ENCODE results near the gene KISS1R. TPM values are rescaled to one million over a fixed set of nuclear protein-coding genes. Genes with fewer than 3 reads are reported as not detected.

The KISS1R gene
- polyA plus RNA-seq, 4 donors = 0.25 to 0.55 TPM; not detected in 2

DNA sequence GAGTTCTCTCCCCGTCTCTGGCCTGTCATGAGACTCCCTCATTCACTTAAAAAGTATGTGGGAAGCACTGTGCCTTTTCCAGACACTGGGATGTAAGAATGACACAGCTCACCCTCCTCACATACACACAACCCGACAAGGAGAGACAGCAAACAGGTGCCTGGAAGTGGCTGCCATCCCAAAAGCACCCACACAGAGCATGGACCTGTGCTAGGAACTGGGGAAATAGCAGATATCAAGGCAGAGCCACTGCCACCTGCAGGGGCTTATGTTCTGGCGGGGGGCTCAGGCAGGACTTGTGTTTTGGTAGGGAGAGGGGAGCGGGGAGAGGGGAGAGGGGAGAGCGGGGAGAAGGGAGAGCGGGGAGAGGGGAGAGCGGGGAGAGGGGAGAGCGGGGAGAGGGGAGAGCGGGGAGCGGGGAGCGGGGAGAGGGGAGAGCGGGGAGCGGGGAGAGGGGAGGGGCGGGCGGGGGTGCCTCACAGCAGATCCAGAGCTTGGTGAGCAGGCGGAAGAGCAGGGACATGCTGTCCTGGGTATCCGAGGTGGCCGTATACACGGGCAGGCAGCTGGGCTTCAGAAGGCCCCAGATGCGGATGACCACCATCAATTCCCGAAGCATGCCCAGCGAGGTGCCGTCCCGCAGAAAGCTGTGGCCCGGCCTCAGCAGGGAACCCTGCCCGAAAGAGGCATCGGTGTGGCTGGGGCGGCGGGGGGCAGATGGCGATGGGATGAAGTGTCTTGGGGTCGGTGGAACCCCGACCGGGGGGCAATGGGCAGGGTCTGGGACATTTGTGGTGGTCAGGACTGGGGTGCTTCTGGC, 45.5 kb upstream of the KISS1R start:
- no peaks in the 10 kb centered on the region for H3K27me3 ChIP-seq (ENCODE audit: control insufficient read depth in 3 of 3, insufficient read depth in 3 of 3, low read length in 3 of 3)
- H3K27ac ChIP-seq (ENCODE audit: low read depth in 1 of 3, low read length in 2 of 3) = peak overlapping the region in 2 of 3 donors; percentile 38 to 71
- no peak for FAIRE-seq
- peaks cover 0 to 3% (median 0%) of the 10 kb centered on the region in 3 donors for H3K4me1 ChIP-seq (ENCODE audit: control insufficient read depth in 3 of 3, insufficient read depth in 2 of 3, low read depth in 1 of 3, low read length in 2 of 3)
- H3K9me3 ChIP-seq (ENCODE audit: control insufficient read depth in 2 of 2, insufficient read depth in 1 of 2, low read depth in 1 of 2, low read length in 1 of 2) = peaks cover 0 to 2% of the 10 kb centered on the region in 2 donors
- 70 to 92% (median 77%) methylated on average over 19 to 24 of the region's 33 CpGs for WGBS, 3 donors
- H3K36me3 ChIP-seq (ENCODE audit: control insufficient read depth in 3 of 3, insufficient read depth in 2 of 3, low read depth in 1 of 3, low read length in 3 of 3) = peaks cover 0 to 90% (median 9%) of the 10 kb centered on the region in 3 donors
- H3K4me3 ChIP-seq (ENCODE audit: low read depth in 1 of 3, low read length in 3 of 3) = peak overlapping the region in 1 of 3 donors; percentile 37
- peak in 1 of 2 donors; percentile 38 for DNase-seq

DNA sequence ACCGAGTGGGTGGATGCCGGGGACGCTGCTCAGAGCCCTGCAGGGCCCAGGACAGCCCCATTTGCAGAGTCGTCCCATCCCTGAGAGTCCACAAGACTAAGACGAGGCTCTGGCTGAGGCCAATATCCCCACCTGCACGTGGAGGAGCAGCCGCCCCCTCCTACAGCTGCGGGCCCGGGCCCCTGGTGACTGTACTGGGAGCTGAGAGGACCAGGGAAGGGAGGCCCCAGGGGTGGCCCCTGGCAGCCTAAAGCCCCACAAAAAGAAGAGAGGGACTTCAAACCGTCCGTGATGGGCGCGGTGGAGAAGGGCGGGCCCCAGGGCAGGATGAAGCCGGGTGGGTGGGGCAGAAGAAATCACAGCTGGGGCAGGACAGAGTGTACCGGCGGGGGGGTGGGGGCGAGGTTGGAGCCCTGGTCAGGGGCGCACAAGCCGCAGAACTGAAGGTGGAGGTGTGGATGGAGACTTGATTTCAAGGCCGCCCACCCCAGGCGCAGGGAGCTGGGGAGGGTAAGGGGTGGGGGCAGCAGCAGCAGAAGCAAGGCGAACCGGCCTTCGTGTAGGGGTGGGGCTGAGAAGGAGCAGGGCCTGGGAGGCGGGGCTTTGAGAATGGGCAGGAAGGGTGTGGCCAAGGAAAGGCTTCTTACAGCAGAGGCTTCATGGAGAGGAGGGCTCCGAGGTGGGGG, 44.7 kb upstream of the KISS1R start:
- peak; percentile 79 to 80 for DNase-seq
- Histone ChIP-seq H3K4me1 (ENCODE audit: control insufficient read depth in 3 of 3, insufficient read depth in 2 of 3, low read depth in 1 of 3, low read length in 2 of 3) (peaks cover 0 to 3% (median 0%) of the 10 kb centered on the region in 3 donors), H3K9me3 (ENCODE audit: control insufficient read depth in 2 of 2, insufficient read depth in 1 of 2, low read depth in 1 of 2, low read length in 1 of 2) (peaks cover 0 to 2% of the 10 kb centered on the region in 2 donors), H3K27ac (ENCODE audit: low read depth in 1 of 3, low read length in 2 of 3) (peak overlapping the region in 2 of 3 donors; percentile 38 to 71), H3K4me3 (ENCODE audit: low read depth in 1 of 3, low read length in 3 of 3) (peak overlapping the region in 1 of 3 donors; percentile 37), H3K36me3 (ENCODE audit: control insufficient read depth in 3 of 3, insufficient read depth in 2 of 3, low read depth in 1 of 3, low read length in 3 of 3) (peaks cover 4 to 90% (median 9%) of the 10 kb centered on the region in 3 donors), H3K27me3 (ENCODE audit: control insufficient read depth in 3 of 3, insufficient read depth in 3 of 3, low read length in 3 of 3) (no peaks in the 10 kb centered on the region)
- WGBS, 3 donors = 27 to 53% (median 33%) methylated on average over 26 to 27 of the region's 27 CpGs
- no peak for FAIRE-seq

- FAIRE-seq (no peak), DNase-seq (peak; percentile 47 to 64)
- Histone ChIP-seq H3K36me3 (ENCODE audit: control insufficient read depth in 3 of 3, insufficient read depth in 2 of 3, low read depth in 1 of 3, low read length in 3 of 3) (peaks cover 4 to 84% (median 8%) of the 10 kb centered on the region in 3 donors), H3K9me3 (ENCODE audit: control insufficient read depth in 2 of 2, insufficient read depth in 1 of 2, low read depth in 1 of 2, low read length in 1 of 2) (no peaks in the 10 kb centered on the region), H3K27me3 (ENCODE audit: control insufficient read depth in 3 of 3, insufficient read depth in 3 of 3, low read length in 3 of 3) (no peaks in the 10 kb centered on the region), H3K4me3 (ENCODE audit: low read depth in 1 of 3, low read length in 3 of 3) (no peak overlapping the region), H3K4me1 (ENCODE audit: control insufficient read depth in 3 of 3, insufficient read depth in 2 of 3, low read depth in 1 of 3, low read length in 2 of 3) (peaks cover 0 to 3% (median 0%) of the 10 kb centered on the region in 3 donors), H3K27ac (ENCODE audit: low read depth in 1 of 3, low read length in 2 of 3) (no peak overlapping the region)
- WGBS, 3 donors = 68 to 77% (median 73%) methylated on average over 8 to 10 of the region's 13 CpGs
Measured at GRCh38 chr19:873084-873483, 44.0 kb upstream of the KISS1R start.

- Histone ChIP-seq H3K27ac (ENCODE audit: low read depth in 1 of 3, low read length in 2 of 3) (no peak overlapping the region), H3K36me3 (ENCODE audit: control insufficient read depth in 3 of 3, insufficient read depth in 2 of 3, low read depth in 1 of 3, low read length in 3 of 3) (peaks cover 4 to 82% (median 6%) of the 10 kb centered on the region in 3 donors), H3K27me3 (ENCODE audit: control insufficient read depth in 3 of 3, insufficient read depth in 3 of 3, low read length in 3 of 3) (no peaks in the 10 kb centered on the region), H3K9me3 (ENCODE audit: control insufficient read depth in 2 of 2, insufficient read depth in 1 of 2, low read depth in 1 of 2, low read length in 1 of 2) (no peaks in the 10 kb centered on the region), H3K4me1 (ENCODE audit: control insufficient read depth in 3 of 3, insufficient read depth in 2 of 3, low read depth in 1 of 3, low read length in 2 of 3) (peaks cover 0 to 3% (median 0%) of the 10 kb centered on the region in 3 donors), H3K4me3 (ENCODE audit: low read depth in 1 of 3, low read length in 3 of 3) (no peak overlapping the region)
- whole genome bisulfite sequencing, 3 donors = 93 to 96% (median 95%) methylated on average over 19 to 22 of the region's 22 CpGs
- no peak for FAIRE-seq
- no peak for DNase-seq
Measured at GRCh38 chr19:873561-874041, 43.5 kb upstream of the KISS1R start.

DNA sequence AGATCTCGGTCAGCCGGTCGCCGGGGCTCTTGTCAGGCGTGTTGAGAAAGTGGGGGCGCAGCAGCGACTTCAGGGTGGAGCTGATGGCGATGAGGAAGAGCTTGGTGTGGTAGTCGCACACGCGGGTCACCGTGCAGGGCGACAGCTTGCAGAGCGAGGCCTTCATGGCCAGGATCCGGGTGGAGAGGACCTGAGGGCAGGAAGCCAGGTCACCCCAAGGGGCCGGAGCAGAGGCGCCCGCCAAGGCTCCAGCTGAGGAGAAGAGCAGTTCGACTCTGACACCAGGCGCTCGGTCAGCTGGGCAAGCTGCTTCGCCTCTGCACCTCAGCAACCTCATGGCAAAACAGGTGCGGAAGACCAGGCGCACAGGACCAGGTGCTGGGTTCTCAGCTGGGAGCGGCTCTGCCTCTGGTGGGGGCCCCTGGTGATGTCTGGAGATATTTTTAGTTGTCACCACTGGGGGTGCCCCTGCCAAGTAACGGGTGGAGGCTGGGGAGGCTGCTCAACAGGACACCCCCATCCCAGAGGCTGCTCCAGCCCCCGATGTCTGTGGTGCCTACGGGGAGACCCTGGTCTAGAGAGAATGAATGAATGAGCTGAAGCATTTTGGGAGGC, 41.8 kb upstream of the KISS1R start:
- 94 to 96% (median 96%) methylated on average over 28 of the region's 28 CpGs for WGBS, 3 donors
- peaks cover 0 to 3% (median 0%) of the 10 kb centered on the region in 3 donors for H3K4me1 ChIP-seq (ENCODE audit: control insufficient read depth in 3 of 3, insufficient read depth in 2 of 3, low read depth in 1 of 3, low read length in 2 of 3)

GRCh38 chr19:876089-876488, 41.0 kb upstream of the KISS1R start:
- WGBS, 3 donors = 77 to 83% (median 82%) methylated on average over 18 of the region's 18 CpGs
- FAIRE-seq (no peak), DNase-seq (no peak)
- Histone ChIP-seq H3K4me1 (ENCODE audit: control insufficient read depth in 3 of 3, insufficient read depth in 2 of 3, low read depth in 1 of 3, low read length in 2 of 3) (peaks cover 0 to 3% (median 0%) of the 10 kb centered on the region in 3 donors), H3K4me3 (ENCODE audit: low read depth in 1 of 3, low read length in 3 of 3) (no peak overlapping the region), H3K36me3 (ENCODE audit: control insufficient read depth in 3 of 3, insufficient read depth in 2 of 3, low read depth in 1 of 3, low read length in 3 of 3) (peaks cover 6 to 79% (median 7%) of the 10 kb centered on the region in 3 donors), H3K27ac (ENCODE audit: low read depth in 1 of 3, low read length in 2 of 3) (no peak overlapping the region), H3K27me3 (ENCODE audit: control insufficient read depth in 3 of 3, insufficient read depth in 3 of 3, low read length in 3 of 3) (no peaks in the 10 kb centered on the region), H3K9me3 (ENCODE audit: control insufficient read depth in 2 of 2, insufficient read depth in 1 of 2, low read depth in 1 of 2, low read length in 1 of 2) (no peaks in the 10 kb centered on the region)

More for the DNA sequence above, 41.8 kb upstream of the KISS1R start:
- peaks cover 4 to 79% (median 6%) of the 10 kb centered on the region in 3 donors for H3K36me3 ChIP-seq (ENCODE audit: control insufficient read depth in 3 of 3, insufficient read depth in 2 of 3, low read depth in 1 of 3, low read length in 3 of 3)
- no peaks in the 10 kb centered on the region for H3K27me3 ChIP-seq (ENCODE audit: control insufficient read depth in 3 of 3, insufficient read depth in 3 of 3, low read length in 3 of 3)
- no peak overlapping the region for H3K27ac ChIP-seq (ENCODE audit: low read depth in 1 of 3, low read length in 2 of 3)
- H3K4me3 ChIP-seq (ENCODE audit: low read depth in 1 of 3, low read length in 3 of 3) = no peak overlapping the region
- FAIRE-seq (no peak), DNase-seq (no peak)
- H3K9me3 ChIP-seq (ENCODE audit: control insufficient read depth in 2 of 2, insufficient read depth in 1 of 2, low read depth in 1 of 2, low read length in 1 of 2) = no peaks in the 10 kb centered on the region

GRCh38 chr19:876780-877314, 40.3 kb upstream of the KISS1R start:
- Histone ChIP-seq H3K27ac (ENCODE audit: low read depth in 1 of 3, low read length in 2 of 3) (no peak overlapping the region), H3K4me1 (ENCODE audit: control insufficient read depth in 3 of 3, insufficient read depth in 2 of 3, low read depth in 1 of 3, low read length in 2 of 3) (peaks cover 0 to 3% (median 0%) of the 10 kb centered on the region in 3 donors), H3K9me3 (ENCODE audit: control insufficient read depth in 2 of 2, insufficient read depth in 1 of 2, low read depth in 1 of 2, low read length in 1 of 2) (no peaks in the 10 kb centered on the region), H3K27me3 (ENCODE audit: control insufficient read depth in 3 of 3, insufficient read depth in 3 of 3, low read length in 3 of 3) (no peaks in the 10 kb centered on the region), H3K4me3 (ENCODE audit: low read depth in 1 of 3, low read length in 3 of 3) (no peak overlapping the region), H3K36me3 (ENCODE audit: control insufficient read depth in 3 of 3, insufficient read depth in 2 of 3, low read depth in 1 of 3, low read length in 3 of 3) (peaks cover 8 to 81% (median 12%) of the 10 kb centered on the region in 3 donors)
- no peak for DNase-seq
- FAIRE-seq = no peak
- WGBS, 3 donors = 86 to 87% (median 87%) methylated on average over 22 to 29 of the region's 29 CpGs
